Measurements from ENCODE around the gene PIF1.
A peak's percentile ranks its signal among the peaks of the same experiment; 100 is the strongest.

Gene PIF1

DNA sequence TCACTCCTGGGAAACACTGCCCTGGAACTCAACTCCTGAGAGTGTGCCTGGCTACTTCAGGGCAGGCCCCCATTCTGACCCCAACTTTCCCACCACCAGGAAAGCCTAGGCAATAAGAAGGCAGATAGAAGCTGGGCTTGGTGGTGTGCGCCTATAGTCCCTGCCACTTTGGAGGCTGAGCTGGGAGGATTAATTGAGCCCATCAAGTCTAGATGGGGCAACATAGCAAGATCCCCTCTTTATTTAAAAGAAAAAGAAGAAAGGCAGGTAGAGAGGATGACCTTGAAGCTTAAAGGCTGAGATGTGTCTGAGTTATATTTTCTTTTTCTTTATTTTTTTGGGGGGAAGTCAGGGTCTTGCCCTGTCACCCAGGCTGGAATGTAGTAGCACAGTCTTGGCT, 45.8 kb downstream of the PIF1 start:
- TF ChIP-seq, protein P1, sequence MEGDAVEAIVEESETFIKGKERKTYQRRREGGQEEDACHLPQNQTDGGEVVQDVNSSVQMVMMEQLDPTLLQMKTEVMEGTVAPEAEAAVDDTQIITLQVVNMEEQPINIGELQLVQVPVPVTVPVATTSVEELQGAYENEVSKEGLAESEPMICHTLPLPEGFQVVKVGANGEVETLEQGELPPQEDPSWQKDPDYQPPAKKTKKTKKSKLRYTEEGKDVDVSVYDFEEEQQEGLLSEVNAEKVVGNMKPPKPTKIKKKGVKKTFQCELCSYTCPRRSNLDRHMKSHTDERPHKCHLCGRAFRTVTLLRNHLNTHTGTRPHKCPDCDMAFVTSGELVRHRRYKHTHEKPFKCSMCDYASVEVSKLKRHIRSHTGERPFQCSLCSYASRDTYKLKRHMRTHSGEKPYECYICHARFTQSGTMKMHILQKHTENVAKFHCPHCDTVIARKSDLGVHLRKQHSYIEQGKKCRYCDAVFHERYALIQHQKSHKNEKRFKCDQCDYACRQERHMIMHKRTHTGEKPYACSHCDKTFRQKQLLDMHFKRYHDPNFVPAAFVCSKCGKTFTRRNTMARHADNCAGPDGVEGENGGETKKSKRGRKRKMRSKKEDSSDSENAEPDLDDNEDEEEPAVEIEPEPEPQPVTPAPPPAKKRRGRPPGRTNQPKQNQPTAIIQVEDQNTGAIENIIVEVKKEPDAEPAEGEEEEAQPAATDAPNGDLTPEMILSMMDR (conservative IDR thresholded peaks at IDR 0.05; ENCODE audit: low read depth), result no peak
- POLR2A ChIA-PET (ENCODE audit: low non-redundant PET), result no interaction called here
- no peak overlapping the region for H3K27ac ChIP-seq
- no peak for DNase-seq (ENCODE audit: low spot score)
- CTCF ChIA-PET, result no interaction called here

DNA sequence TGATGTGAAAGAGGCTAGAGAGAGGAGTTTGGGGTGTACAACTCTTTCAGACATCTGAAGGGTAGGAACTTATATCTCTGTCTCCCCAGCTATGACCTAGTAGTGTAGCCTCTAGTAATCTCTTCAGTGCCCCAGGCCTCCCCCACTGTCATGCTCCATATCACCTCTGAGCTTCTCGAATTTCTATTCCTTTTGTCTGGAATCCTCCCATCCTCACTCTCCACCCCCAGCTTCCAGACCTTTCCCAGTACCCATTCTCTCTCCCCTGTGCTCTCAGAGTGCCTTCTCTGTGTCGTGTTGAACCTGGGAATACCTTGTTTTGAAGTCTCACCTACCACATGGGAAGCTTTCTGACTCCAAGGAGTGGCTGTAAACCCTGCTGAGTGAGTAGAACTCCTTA, 46.4 kb downstream of the PIF1 start:
- POLR2A ChIA-PET (ENCODE audit: low non-redundant PET), result no interaction called here
- H3K27ac ChIP-seq, result no peak overlapping the region
- CTCF ChIA-PET, result interaction anchor here (0.7 kb wide), 1 partner anchor 51 kb away, joined by 3 read pairs; no protein-coding TSS in a partner anchor
- TF ChIP-seq, protein P1 (conservative IDR thresholded peaks at IDR 0.05; ENCODE audit: low read depth), result no peak
- DNase-seq (ENCODE audit: low spot score), result no peak

DNA sequence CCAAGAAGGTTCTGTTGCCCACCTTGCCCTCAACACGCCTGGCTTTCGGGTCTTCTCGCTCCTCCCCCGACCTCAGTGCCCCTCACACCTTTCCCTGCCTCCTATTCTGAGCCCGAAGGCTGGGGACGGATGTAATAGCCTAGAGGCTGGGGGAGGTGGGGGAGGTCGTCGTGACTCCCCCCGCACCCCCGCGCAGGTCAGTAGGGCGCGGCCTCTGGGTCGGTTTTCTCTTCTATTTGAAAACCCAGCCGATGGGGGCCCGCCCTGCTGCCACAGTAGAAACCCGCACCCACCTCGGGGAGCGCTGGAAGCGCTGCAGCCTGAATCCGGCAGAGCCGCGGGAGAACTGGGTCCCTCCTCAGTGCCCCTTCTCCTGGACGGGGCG, 49.1 kb downstream of the PIF1 start:
- CTCF ChIA-PET, result no interaction called here
- no peak for DNase-seq (ENCODE audit: low spot score)
- TF ChIP-seq, protein P1 (conservative IDR thresholded peaks at IDR 0.05; ENCODE audit: low read depth), result no peak
- POLR2A ChIA-PET (ENCODE audit: low non-redundant PET), result no interaction called here
- no peak overlapping the region for H3K27ac ChIP-seq

DNA sequence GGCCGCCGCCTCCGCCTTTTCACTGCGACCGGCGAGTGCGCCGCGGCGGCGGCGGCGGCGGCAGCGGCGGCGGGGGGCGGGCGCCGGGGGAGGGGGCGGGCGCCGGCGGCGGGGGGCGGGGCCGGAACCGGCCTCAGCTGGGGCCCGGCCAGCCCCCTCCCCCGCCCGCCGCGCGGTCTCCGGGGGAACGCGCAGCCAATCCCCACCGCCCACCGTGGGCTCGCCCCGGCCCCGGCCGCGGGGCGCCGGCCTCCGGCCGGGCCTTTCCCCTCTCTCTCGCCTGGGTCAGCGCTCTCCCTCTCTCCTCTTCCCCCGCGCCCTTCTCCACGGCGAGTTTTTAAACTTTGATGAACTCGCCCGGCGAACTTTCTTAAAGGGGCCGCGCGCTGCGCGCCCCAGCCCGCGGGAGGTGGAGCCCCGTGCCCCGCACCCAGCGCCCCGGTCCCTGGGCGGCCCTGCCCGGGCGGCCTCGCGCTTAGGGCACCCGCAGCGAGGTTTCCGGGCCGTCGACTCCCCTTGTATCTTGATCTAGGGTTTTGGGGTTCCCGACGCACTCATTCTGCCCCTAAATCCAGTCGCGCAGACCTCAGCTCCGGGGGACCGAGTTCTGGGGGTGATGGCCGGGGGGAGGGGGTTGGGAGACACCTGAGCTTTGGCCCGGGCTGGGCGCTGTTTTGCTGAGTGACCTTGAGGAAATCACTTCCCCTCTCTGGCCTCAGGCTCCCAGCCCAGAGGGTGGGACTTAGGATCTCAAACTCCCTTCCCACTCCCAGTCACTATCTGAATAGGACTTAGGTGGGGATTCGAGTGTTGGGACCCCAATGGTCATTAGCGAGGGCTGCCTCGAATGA, 49.7 kb downstream of the PIF1 start, which contains the start of gene RBPMS2:
TSS of gene RBPMS2 (minus strand) at position 39 of the 851 bp plus-strand sequence. CDS start 270 bp downstream, outside the sequence.
- peak; percentile 21 for DNase-seq (ENCODE audit: low spot score)
- TF ChIP-seq, protein P1 (conservative IDR thresholded peaks at IDR 0.05; ENCODE audit: low read depth), result no peak
- H3K27ac ChIP-seq, result no peak within 1 kb of the TSS
- ChIA-PET POLR2A (ENCODE audit: low non-redundant PET) (no interaction called here), CTCF (no interaction called here)

DNA sequence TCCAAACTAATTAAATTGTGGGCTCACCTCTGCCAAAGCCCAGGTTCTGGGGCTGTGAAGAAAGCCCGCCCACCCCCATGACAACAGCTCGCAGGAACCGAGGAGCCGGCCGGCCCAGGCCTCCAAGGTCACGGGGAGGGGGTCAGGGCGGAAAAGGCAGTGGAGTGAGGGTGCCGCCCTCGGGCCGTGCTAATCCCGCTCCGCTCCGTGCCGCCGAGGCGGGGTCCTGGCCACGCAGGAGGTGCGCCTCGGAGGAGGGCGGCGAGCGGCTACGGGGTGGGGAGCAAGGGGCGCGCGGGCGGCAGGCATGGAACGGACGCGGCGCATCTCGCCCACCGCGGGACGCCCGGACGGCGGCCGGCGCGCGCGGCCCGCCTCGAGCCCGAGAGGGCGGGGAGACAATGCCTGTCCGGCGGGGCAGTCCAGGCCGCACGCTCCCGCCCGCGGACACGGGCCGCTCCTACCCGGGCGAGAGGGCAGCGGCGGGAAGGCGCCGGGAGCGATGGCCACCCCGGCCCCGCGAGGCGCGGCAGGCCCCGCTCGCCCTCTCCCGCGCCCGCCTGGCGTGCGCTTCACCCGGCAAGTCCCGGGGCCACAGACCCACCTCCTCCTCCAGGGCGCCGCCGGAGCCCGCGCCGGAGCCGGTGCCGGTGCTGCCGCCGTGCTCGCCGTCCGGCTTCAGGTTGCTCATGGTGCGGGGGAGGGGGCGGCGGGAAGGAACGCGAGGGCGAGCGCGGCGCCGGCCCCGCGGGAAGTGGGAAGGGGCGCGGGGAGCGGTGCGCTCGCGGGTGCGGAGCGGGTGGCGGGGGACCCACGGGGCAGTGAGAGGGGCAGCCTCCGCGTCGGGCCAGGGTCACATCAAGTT, 50.6 kb downstream of the PIF1 start:
- POLR2A ChIA-PET (ENCODE audit: low non-redundant PET), result no interaction called here
- TF ChIP-seq, protein P1 (conservative IDR thresholded peaks at IDR 0.05; ENCODE audit: low read depth), result no peak
- DNase-seq (ENCODE audit: low spot score), result no peak
- H3K27ac ChIP-seq, result no peak overlapping the region
- CTCF ChIA-PET, result interaction anchor here (0.6 kb wide), 1 partner anchor 120 kb away, joined by 3 read pairs; no protein-coding TSS in a partner anchor

DNA sequence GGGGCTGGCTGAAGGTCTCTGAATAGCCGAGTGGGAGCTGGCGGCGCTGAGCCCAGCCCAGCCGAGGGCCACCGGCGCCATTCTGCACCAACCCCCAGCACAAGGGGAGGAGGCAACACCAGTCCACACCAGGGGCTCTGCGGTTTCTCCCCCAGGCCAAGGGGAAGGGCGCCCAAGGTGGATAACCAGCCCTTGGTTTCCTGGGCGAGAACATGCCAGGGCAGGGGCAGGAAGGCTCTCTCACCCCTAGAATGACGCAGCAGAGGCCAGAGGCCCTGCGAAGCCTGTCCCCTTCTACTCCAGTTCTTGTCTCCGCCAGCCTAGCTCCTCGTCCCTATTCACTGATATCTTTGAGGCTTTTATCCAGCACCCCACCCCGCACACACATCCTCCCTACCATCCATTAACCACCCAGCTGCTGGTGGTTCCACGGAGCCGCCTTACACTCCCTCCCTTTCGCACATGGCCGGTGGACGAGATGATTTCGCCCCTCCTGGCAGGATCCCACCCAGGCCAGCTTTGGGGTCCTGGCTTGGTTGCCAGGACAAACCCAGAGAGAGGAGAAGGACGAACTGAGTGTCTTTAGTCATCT, 51.3 kb downstream of the PIF1 start:
- POLR2A ChIA-PET (ENCODE audit: low non-redundant PET), result no interaction called here
- H3K27ac ChIP-seq, result no peak overlapping the region
- no peak for DNase-seq (ENCODE audit: low spot score)
- TF ChIP-seq, protein P1 (conservative IDR thresholded peaks at IDR 0.05; ENCODE audit: low read depth), result no peak
- CTCF ChIA-PET, result interaction anchor here (0.6 kb wide), 1 partner anchor 119 kb away, joined by 3 read pairs; no protein-coding TSS in a partner anchor
